HG03025 (cell line): ENCODE results near the gene HSF5.

Experiments
- ATAC-seq: cut with Tn5 transposase; IDR thresholded peaks from one replicate; pipeline ENCODE4 v1.9.1; 2021; ENCODE audit warnings: mild to moderate bottlenecking, moderate library complexity; ENCODE audit not compliant: unreplicated experiment, low FRiP score

Gene HSF5

DNA sequence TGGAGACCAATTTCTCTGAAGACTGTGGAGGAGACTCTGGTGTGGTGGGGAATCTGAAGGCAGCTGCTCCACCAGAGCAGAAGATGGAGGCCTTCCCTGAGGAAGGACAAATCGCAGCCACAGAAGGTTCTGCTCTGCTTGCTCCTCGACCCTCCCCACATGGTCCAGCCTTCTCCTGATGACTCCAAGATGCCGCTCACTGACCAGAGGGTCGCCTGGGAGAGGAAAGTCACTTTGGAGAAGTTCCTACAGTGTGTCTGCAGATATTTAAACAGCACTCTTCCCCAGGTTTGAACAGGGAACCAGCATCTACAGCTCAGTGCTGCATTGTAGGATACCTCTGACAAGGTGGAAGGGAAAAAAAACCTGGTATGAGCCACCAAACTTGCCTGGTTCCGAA, 115.2 kb downstream of the HSF5 start:
- ATAC-seq: no peak

DNA sequence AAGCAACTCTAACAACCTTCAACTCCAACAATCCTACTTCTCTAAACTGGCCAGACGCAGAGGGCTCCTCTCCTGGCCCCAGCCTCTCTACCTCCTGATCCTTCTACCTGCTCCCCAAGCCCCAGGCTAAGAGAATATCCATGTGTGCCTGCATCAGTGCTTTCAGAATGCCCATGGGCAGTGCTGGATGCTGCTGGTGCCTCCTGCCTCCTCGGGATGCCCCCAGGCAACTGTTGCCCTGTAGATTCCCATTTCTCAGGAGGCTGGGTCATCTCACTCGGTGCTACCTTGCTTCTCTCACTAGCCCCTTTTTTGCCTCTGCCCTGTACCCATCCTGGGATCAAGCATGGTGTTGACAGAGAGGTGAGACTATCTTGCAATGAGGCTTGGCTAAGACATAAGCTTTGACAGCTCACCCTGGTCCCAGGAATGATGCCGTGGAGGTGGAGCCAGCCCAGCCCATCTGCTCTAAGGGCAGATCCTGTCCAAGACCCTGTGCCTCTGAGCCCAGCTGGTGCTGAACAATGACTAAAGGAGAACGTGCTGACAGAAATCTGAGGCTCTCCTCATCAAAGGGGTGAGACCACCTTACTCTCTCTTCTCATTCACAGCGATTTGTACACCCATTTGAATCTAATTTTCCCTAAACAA, 116.8 kb downstream of the HSF5 start:
- no peak for ATAC-seq

DNA sequence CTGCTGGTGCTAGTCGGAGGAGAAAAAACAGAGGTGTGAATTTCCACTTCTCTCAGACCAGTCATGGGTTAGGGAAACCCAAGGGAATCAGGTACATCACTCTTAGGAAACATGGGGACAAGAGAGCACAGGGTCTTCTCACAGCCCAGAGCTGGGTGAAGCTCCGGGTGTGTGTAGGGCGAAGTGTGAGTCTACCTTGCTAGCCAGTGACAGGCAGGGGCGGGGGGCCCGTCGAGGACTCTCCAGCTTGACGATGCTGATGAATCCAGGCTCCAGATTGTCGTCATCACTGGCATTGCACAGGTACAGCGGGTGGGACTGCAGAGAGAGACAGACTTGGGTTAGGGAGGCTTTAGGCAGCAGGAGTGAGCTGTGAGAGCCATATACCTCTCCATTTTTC, 117.5 kb downstream of the HSF5 start:
- ATAC-seq: no peak

GRCh38 chr17:58370309-58370708, 117.9 kb downstream of the HSF5 start:
- ATAC-seq: no peak
